Gastrocnemius medialis (tissue), 4 donors: Measurements from ENCODE around the gene KLC4. TPM values are rescaled to one million over a fixed set of nuclear protein-coding genes. Genes with fewer than 3 reads are reported as not detected.

ENCODE experiments used
- ATAC-seq, 2 donors: fragments of 150-250 bp; one replicate each; pipeline ENCODE4 v1.9.1; 2016
- DNase-seq, 2 donors: peaks; one replicate each; pipeline ENCODE4 v3.0.0-alpha.2; 2019
- H3K27ac ChIP-seq, 4 donors: fragments of 200-600 bp; sonication (generic); 1 replicate in 1 of 4; 2 replicates in 3 of 4; pipeline ENCODE4 v1.5.1; 2016 to 2018; ENCODE audit warnings: mild to moderate bottlenecking in 2 of 4, moderate library complexity in 1 of 4
- H3K27me3 ChIP-seq, 3 donors: fragments of 200-600 bp; sonication (generic) in 2 of 3; 1 replicate in 1 of 3; 2 replicates in 2 of 3; pipeline versions ENCODE4 v1.5.1 to v1.6.0; 2016 to 2019; ENCODE audit warnings: mild to moderate bottlenecking in 1 of 3, moderate library complexity in 1 of 3
- H3K36me3 ChIP-seq, 2 donors: fragments of 200-600 bp; sonication (generic) in 1 of 2; one replicate each; pipeline ENCODE4 v1.5.1; 2017 to 2018
- H3K4me1 ChIP-seq, 2 donors: fragments of 200-600 bp; sonication (generic) in 1 of 2; one replicate each; pipeline ENCODE4 v1.5.1; 2016 to 2017; ENCODE audit warnings: mild to moderate bottlenecking in 2 of 2
- H3K4me3 ChIP-seq, 4 donors: fragments of 200-600 bp; sonication (generic) in 3 of 4; 1 replicate in 1 of 4; 2 replicates in 3 of 4; pipeline ENCODE4 v1.5.1; 2016 to 2019; ENCODE audit warnings: mild to moderate bottlenecking in 2 of 4
- H3K9me3 ChIP-seq, 3 donors: fragments of 200-600 bp; sonication (generic) in 2 of 3; 1 replicate in 1 of 3; 2 replicates in 2 of 3; pipeline ENCODE4 v1.5.1; 2016 to 2019
- POLR2A ChIP-seq, 2 donors: fragments of 450-650 bp; IDR thresholded peaks; one replicate each; pipeline ENCODE4 v1.6.1; 2017; ENCODE audit warnings: antibody characterized with exemption in 2 of 2, mild to moderate bottlenecking in 2 of 2, moderate library complexity in 2 of 2
- in situ Hi-C, 4 donors: fragments of 200-750 bp; cut with MboI; loops; one replicate each; pipeline versions ENCODE4 v1.15.0 to v1.8.0; 2017; ENCODE audit warnings: low sequenced_read_pairs in 4 of 4
- intact Hi-C: fragments of 100-400 bp; cut with DNase I; formaldehyde crosslinking; loops from one replicate; pipeline ENCODE4 v1.15.1; 2023; ENCODE audit warnings: low total_unique reads
- total RNA-seq, 4 donors: library from RNA; depleted of rRNA; stranded (reverse); fragments of >200 nt; gene quantifications; one replicate each; pipeline versions ENCODE4 v1.1.0 to v1.2.3, GENCODE V29; 2016
- TF ChIP-seq, protein P1 (sequence below), 5 experiments: fragments of 450-650 bp in 3 of 5; fragments of 200-600 bp in 2 of 5; sonication (generic) in 2 of 5; IDR thresholded peaks in 4 of 5; conservative IDR thresholded peaks in 1 of 5; 1 replicate in 4 of 5; 2 replicates in 1 of 5; pipeline ENCODE4 v1.5.1; 2016 to 2019; ENCODE audit warnings: antibody characterized with exemption in 5 of 5, mild to moderate bottlenecking in 3 of 5, moderate library complexity in 3 of 5

KLC4 gene
- total RNA-seq, 4 donors from 2014 or later = 12.2 to 19.3 (median 14.6) TPM

DNA sequence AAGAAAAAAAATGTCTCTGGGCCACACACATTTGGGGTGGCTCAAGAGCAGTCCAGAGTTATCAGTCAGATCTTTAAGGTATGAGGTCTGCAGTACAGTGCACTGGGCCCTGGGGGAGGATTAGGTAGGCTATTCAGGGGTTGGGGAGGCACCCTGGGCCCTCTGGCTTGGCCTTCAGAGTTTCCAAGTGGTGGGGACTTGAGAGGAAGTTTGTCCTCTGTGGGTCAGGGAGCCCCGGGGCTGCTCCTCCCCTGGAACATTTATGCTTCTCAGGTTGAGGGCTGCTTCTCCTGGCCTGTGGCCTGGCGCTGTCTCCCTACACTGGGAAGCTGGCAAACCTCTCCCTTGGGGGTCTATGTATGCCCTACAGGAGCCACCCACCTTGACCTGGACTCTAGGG is 62.7 kb downstream of the KLC4 start:
- no peak overlapping the region for H3K27ac ChIP-seq
- H3K9me3 ChIP-seq = no peaks in the 10 kb centered on the region
- no peaks in the 10 kb centered on the region for H3K36me3 ChIP-seq
- no peak overlapping the region for H3K4me3 ChIP-seq
- no peaks in the 10 kb centered on the region for H3K27me3 ChIP-seq
- no peak for DNase-seq
- TF ChIP-seq POLR2A (IDR thresholded peaks at IDR 0.05) = no peak
- TF ChIP-seq, protein P1, sequence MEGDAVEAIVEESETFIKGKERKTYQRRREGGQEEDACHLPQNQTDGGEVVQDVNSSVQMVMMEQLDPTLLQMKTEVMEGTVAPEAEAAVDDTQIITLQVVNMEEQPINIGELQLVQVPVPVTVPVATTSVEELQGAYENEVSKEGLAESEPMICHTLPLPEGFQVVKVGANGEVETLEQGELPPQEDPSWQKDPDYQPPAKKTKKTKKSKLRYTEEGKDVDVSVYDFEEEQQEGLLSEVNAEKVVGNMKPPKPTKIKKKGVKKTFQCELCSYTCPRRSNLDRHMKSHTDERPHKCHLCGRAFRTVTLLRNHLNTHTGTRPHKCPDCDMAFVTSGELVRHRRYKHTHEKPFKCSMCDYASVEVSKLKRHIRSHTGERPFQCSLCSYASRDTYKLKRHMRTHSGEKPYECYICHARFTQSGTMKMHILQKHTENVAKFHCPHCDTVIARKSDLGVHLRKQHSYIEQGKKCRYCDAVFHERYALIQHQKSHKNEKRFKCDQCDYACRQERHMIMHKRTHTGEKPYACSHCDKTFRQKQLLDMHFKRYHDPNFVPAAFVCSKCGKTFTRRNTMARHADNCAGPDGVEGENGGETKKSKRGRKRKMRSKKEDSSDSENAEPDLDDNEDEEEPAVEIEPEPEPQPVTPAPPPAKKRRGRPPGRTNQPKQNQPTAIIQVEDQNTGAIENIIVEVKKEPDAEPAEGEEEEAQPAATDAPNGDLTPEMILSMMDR (IDR thresholded peaks at IDR 0.05 in 4 of 5, conservative IDR thresholded peaks at IDR 0.05 in 1 of 5) = no peak
- no peaks in the 10 kb centered on the region for H3K4me1 ChIP-seq
- intact Hi-C loops (no loop called here), in situ Hi-C loops (no loop called here)
- ATAC-seq = no peak

GRCh38 chr6:43123461-43124314 is 64.3 kb downstream of the KLC4 start:
- Histone ChIP-seq H3K4me1 (no peaks in the 10 kb centered on the region), H3K9me3 (no peaks in the 10 kb centered on the region), H3K4me3 (no peak overlapping the region), H3K36me3 (no peaks in the 10 kb centered on the region), H3K27ac (no peak overlapping the region), H3K27me3 (no peaks in the 10 kb centered on the region)
- ATAC-seq = no peak
- in situ Hi-C loops = no loop called here
- TF ChIP-seq POLR2A (IDR thresholded peaks at IDR 0.05) = no peak
- TF ChIP-seq, protein P1 (IDR thresholded peaks at IDR 0.05 in 4 of 5, conservative IDR thresholded peaks at IDR 0.05 in 1 of 5) = no peak
- intact Hi-C loops = no loop called here
- no peak for DNase-seq

DNA sequence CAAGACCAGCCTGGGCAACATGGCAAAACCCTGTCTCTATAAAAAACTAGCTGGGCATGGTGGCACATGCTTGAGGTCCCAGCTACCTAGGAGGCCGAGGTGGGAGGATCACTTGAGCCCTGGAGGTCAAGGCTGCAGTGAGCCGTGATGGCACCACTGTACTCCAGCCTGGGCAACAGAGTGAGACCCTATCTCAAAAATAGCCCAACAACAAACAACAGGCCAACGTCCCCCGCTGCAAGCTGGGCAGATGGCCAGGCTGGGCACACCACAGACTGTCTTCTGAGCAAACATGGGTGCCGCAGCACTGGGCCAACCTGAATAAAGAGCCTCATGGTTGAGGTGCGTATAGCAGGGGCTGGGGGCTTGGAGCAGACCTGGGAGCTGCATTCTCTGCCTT is 65.0 kb downstream of the KLC4 start:
- TF ChIP-seq, protein P1 (IDR thresholded peaks at IDR 0.05 in 4 of 5, conservative IDR thresholded peaks at IDR 0.05 in 1 of 5) = no peak
- no peak for TF ChIP-seq POLR2A (IDR thresholded peaks at IDR 0.05)
- intact Hi-C loops = no loop called here
- no peaks in the 10 kb centered on the region for H3K9me3 ChIP-seq
- H3K4me3 ChIP-seq = no peak overlapping the region
- H3K36me3 ChIP-seq = no peaks in the 10 kb centered on the region
- no peak for ATAC-seq
- H3K27ac ChIP-seq = no peak overlapping the region
- in situ Hi-C loops = no loop called here
- no peak for DNase-seq
- no peaks in the 10 kb centered on the region for H3K4me1 ChIP-seq
- H3K27me3 ChIP-seq = no peaks in the 10 kb centered on the region

Other genes starting within 250 kb of the KLC4 start
- 10 to 100 TPM; 59.6 to 87.1 (median 65.2) TPM for gene RPL7L1, start 180.0 kb upstream of the KLC4 start, total RNA-seq
- gene PTCRA, start 143.6 kb upstream of the KLC4 start, total RNA-seq = not detected
- gene CNPY3, start 130.2 kb upstream of the KLC4 start, total RNA-seq = 10 to 100 TPM in 2 of 4 donors, 1 to 10 TPM in 2; 7.1 to 13.5 (median 9.3) TPM
- gene GNMT, start 98.9 kb upstream of the KLC4 start, total RNA-seq = 1 to 10 TPM in 1 of 4 donors, under 1 TPM in 2, not detected in 1; 0.42 to 1.1 (median 0.61) TPM
- 10 to 100 TPM in 2 of 4 donors, 1 to 10 TPM in 2; 7.4 to 45.1 (median 12.6) TPM for gene PEX6, start 80.5 kb upstream of the KLC4 start, total RNA-seq
- 10 to 100 TPM; 44.3 to 68.2 (median 52.6) TPM for gene PPP2R5D, start 75.1 kb upstream of the KLC4 start, total RNA-seq
- 10 to 100 TPM; 25.0 to 33.5 (median 25.9) TPM for gene MEA1, start 45.7 kb upstream of the KLC4 start, total RNA-seq
- gene KLHDC3, start 45.4 kb upstream of the KLC4 start, total RNA-seq = 100 to 1,000 TPM in 2 of 4 donors, 10 to 100 TPM in 2; 66.5 to 164 (median 119) TPM
- 10 to 100 TPM; 37.7 to 64.3 (median 51.0) TPM for gene RRP36, start 38.0 kb upstream of the KLC4 start, total RNA-seq
- 10 to 100 TPM; 11.9 to 21.3 (median 15.4) TPM for gene CUL7, start 5.8 kb upstream of the KLC4 start, total RNA-seq
- gene MRPL2, start 197 bp upstream of the KLC4 start, total RNA-seq = 10 to 100 TPM; 34.1 to 64.9 (median 41.1) TPM
- gene PTK7, start 16.7 kb downstream of the KLC4 start, total RNA-seq = under 1 TPM; 0.15 to 0.64 (median 0.24) TPM
- gene SRF, start 111.6 kb downstream of the KLC4 start, total RNA-seq = 10 to 100 TPM; 35.2 to 54.7 (median 44.9) TPM
- 10 to 100 TPM in 1 of 4 donors, 1 to 10 TPM in 3; 5.3 to 20.1 (median 7.1) TPM for gene CUL9, start 122.6 kb downstream of the KLC4 start, total RNA-seq
- 10 to 100 TPM; 42.3 to 87.6 (median 69.2) TPM for gene DNPH1, start 169.8 kb downstream of the KLC4 start, total RNA-seq
- under 1 TPM in 1 of 4 donors, not detected in 3; 0.04 TPM for gene TTBK1, start 183.8 kb downstream of the KLC4 start, total RNA-seq
- gene SLC22A7, start 238.6 kb downstream of the KLC4 start, total RNA-seq = under 1 TPM in 1 of 4 donors, not detected in 3; 0.42 TPM
- gene CRIP3, start 249.2 kb downstream of the KLC4 start, total RNA-seq = under 1 TPM in 1 of 4 donors, not detected in 3; 0.68 TPM